Kasumi-1 (cell line): Measurements from ENCODE around the gene GALK2.
"Not testable (repeated sequence)": the region's sequence is repeated elsewhere in the genome, so short reads cannot be mapped to it uniquely, and the experiment has no call there.

Experiments
- DNase-seq, 2 experiments: peaks; one replicate each; lab custom pipeline; 2025; lab: John Stamatoyannopoulos, UW

The GALK2 gene

DNA sequence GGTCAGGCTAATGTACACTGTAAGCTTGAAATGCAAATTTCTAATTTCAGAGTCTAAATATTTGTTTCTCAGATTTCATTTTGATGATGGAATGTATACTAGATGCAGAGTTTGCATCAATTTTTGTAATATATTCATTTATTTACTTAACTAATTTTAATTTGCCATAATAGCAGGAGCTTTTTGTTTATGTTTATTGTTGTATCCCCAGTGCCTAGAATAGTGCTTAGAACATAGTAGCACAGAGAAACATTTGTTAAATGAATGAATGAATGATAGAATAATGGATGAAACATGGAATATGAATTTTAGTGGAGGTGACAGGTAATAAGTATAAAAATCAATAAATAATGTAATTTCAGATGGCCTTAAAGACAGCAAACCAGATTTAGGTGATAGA, 5.2 kb upstream of the GALK2 start:
- no peak for DNase-seq

DNA sequence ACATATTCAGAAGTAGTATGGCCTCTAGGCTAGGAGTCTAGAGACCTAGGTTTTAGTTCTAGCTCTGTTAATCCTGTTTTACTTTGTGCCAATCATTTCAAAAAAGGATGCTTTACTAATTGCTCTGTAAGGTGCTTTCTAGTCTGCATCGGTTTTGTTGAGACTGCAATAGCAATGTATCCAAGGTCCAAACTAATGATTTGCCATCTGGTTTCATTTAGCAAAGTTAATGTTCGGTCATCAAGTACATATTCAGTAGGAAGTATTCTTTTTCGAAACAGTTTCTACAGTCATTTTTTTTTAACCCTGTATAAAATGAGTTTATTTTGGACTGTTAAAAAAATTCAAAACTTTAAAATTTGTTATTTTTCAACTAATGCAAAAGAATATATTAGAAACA, 2.0 kb upstream of the GALK2 start:
- DNase-seq = no peak

GRCh38 chr15:49171790-49172189, 1.7 kb downstream of the GALK2 start:
- DNase-seq = no peak

DNA sequence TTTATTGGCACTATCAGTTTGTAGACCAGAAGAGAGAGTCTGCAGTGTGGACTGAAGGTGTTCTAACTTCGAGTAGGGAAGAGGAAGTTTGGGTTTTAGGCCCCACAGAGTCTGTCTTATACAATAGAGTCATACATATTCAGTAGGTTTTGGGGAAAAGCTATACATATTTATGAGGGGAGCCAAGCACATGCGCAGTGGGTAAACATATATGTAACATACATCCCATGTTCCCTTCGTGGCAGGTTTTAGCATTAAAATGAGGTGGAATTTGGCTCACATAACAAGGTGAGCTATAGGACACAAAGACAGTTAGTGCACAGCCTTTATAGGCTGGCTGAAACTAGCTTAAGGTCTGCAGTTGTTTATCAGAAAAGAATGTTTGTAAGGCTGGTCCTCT, 4.9 kb downstream of the GALK2 start:
- peak in 1 of 2 experiments; percentile 34 for DNase-seq

- not testable (repeated sequence) for DNase-seq
Observed at GRCh38 chr15:49175582-49176397, 5.7 kb downstream of the GALK2 start.

- DNase-seq = no peak
Observed at GRCh38 chr15:49178497-49178896, 8.4 kb downstream of the GALK2 start.

DNA sequence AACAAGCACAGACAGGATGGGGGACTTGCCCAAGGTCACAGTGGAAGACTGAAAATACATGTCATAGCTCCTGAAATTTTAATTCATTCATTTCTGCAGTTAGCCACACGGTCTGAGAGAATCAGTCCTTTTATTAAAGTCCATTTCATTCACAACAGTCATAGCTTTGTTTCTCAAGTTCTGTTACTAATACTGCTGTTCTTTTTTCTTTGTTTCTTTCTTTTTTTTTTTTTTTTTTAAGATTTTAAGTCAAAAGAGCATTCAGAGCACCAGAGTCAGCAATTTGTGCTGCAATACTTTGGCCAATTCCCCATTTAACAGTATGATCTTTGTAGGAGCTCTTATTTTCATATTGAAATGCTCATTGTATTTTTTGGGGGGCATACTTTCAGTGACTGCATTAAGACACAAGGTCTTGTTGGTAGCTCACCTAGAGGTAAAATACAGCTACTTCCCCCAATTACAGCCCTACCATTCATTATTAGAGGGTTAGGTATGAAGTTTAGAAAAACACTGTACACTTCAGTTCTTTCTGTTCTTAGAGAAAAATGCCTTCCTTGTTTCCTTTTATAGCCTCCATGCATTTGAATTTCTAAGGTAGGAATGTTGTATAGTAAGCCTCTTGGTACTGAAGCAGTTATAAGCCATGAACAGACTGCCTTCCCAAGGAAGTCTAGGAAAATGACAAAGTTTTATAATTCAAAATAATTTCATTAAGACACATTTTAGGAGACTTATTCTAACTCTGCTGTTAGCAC, 9.6 kb downstream of the GALK2 start:
- no peak for DNase-seq

DNA sequence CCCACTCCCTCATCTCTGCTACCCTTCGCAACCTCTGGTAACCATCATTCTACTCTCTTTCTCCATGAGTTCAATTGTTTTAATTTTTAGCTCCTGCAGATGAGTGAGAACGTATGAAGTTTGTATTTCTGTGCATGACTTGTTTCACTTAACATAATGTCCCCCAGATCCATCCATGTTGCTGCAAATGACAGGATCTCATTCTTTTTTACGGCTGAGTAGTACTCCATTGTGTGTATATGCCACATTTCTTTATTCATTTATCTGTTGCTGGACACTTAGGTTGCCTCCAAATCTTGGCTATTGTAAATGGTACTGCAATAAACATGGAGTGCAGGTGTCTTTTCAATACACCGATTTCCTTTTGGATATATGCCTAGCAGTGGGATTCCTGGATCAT, 12.1 kb downstream of the GALK2 start:
- DNase-seq = no peak

- not testable (repeated sequence) for DNase-seq
Observed at GRCh38 chr15:49183741-49184140, 13.7 kb downstream of the GALK2 start.

- DNase-seq = no peak
Observed at GRCh38 chr15:49185473-49185872, 15.4 kb downstream of the GALK2 start.

DNA sequence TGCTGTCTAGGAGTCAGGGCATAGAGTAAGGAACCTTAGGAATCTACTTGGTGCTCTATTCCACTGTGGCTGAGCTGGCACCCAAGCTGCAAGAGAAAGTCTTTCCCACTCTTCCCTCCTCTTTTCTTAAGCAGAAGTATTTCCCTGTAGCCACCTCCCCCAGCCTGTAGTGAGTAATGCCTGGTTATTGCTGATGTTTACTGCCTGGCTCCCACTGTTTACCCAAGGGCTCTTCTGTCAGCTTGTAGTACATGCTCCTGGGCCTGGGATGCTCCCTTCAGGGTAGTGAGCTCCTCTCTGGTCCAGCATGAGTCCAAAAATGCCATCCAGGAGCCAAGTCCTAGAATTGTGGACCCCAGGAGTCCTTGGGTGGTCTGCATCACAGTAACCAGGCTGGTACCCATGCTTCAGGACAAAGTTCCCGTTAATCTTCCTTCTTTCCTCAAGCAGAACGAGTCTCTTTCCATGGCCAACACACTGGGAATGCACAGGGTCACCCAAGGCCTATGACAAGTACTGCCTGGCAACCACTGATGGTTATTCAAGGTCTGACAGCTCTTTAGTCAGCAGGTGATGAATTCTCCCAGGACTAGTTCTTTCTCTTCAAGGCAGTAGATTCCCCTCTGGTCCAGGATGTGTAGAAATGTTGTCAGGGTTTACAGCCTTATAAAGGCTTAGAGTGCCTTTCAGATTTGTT, 17.6 kb downstream of the GALK2 start:
- DNase-seq = no peak

DNA sequence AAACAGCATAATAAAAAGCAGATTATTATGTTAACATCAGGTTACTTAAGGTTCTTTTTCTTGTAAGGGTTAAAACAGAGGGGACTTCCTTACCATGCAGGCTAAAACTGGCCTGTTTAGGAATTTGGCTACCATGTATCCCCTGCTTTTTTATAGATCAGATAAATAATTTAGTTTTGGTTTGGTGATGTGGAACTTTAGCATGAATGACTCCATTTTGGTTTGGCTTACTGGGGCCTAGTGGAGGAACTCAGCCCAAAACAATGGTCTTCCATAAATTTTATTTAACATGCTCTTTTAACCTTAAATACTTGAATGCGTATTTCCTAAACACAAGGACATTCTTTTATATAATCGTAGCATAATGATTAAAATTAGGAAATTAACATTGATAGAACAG, 18.9 kb downstream of the GALK2 start:
- DNase-seq = no peak

GRCh38 chr15:49189631-49190030, 19.6 kb downstream of the GALK2 start:
- DNase-seq = no peak

GRCh38 chr15:49190586-49190985, 20.5 kb downstream of the GALK2 start:
- peak; percentile 87 to 88 for DNase-seq

- DNase-seq = no peak
Observed at GRCh38 chr15:49191892-49192291, 21.8 kb downstream of the GALK2 start.

- DNase-seq = no peak
Observed at GRCh38 chr15:49196856-49197255, 26.8 kb downstream of the GALK2 start.

GRCh38 chr15:49199666-49200065, 29.6 kb downstream of the GALK2 start:
- DNase-seq = no peak

- no peak for DNase-seq
Observed at GRCh38 chr15:49200347-49200746, 30.3 kb downstream of the GALK2 start.

- not testable (repeated sequence) for DNase-seq
Observed at GRCh38 chr15:49208102-49208501, 38.1 kb downstream of the GALK2 start.

DNA sequence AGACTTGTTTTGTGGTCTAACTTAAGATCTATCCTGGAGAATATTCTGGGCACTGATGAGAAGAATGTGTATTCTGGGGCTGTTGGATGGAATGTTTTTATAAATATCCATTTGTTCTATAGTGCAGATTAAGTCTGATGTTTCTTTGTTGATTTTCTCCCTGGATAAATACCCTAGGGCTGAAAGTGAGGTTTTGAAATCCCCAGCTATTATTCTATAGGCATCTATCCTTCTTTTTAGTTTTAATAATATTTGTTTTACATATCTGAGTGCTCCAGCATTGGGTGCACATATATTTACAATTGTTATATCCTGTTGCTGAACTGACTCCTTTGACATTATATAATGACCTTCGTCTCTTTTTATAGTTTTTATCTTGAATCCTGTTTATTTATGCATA, 42.9 kb downstream of the GALK2 start:
- DNase-seq = no peak

GRCh38 chr15:49215768-49216739, 46.0 kb downstream of the GALK2 start:
- DNase-seq = peak in 1 of 2 experiments; percentile 18
